ENCODE measurements around the gene RUNX1.

GRCh38 chr21:34774750-34775149 is 274.4 kb downstream of the RUNX1 start:
- no peak for TF ChIP-seq ARID2 (CRISPR knock-in tag; IDR thresholded peaks at IDR 0.05; ENCODE audit: borderline replicate concordance)
- no peak for TF ChIP-seq SRSF9 (IDR thresholded peaks at IDR 0.05; ENCODE audit: borderline replicate concordance, insufficient read depth, low read depth, low read length, poor library complexity, severe bottlenecking)
- TF ChIP-seq CREB1 (IDR thresholded peaks at IDR 0.05), result no peak
- TF ChIP-seq CREB1 (CRISPR knock-in tag; IDR thresholded peaks at IDR 0.05), result no peak

Data from HepG2 (cell line).